ENCODE measurements around the gene TET3. TPM values are rescaled to one million over a fixed set of nuclear protein-coding genes. Genes with fewer than 3 reads are reported as not detected.

Gene TET3
- total RNA-seq, 1 donor: 21.0 TPM

DNA sequence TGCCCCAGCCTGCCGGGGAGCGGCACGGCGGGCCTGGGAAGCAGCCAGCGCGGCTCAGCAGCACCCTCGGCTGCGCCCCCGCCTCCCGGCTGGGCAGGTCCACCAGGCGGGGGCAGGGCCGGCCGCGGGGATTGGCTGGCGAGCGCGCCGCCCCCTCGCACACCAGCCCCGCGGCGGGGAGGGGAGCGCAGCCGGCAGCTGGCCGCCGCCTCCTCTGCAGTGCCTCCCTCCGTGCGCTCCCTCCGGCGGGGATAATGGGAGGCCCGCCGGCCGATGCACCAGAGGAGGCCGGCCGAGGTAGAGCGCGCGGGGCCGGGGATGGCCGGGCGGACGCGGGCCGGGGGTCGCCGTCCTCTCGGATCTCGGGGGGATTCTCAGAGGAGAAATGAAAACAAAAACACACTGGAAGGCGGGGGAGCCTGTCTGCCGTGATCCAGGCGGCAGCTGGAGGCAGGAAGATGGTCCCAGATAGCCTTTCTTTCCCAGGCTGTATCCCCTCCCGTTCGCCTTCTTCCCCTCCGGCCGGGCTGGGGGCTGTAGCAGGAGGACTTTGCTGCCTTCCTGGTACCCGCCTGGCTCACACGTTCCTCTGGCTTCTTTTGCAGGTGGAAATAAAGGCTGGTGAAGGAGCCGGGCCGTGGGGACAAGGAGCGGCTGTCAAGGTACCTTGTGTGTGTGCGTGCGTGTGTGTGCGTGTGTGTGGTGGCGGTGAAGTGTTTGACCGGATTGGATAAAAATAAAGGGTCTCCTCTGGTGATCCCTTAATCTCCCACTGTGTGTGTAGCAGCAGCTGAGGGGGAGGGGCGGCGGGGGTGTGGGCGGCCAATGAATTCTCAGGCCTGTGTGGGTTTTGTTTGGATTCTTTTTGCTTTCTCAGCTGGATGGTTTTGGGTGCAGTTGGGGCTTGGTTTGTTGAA is 18.1 kb downstream of the TET3 start:
- no peaks in the 10 kb centered on the region for H3K9me3 ChIP-seq (ENCODE audit: low read depth, low read length)
- H3K4me1 ChIP-seq (ENCODE audit: insufficient read depth, low read length): peaks cover 52% of the 10 kb centered on the region
- H3K27me3 ChIP-seq (ENCODE audit: insufficient read depth, low read length): no peaks in the 10 kb centered on the region
- H3K4me3 ChIP-seq (ENCODE audit: low read length): peak overlapping the region; percentile 35

DNA sequence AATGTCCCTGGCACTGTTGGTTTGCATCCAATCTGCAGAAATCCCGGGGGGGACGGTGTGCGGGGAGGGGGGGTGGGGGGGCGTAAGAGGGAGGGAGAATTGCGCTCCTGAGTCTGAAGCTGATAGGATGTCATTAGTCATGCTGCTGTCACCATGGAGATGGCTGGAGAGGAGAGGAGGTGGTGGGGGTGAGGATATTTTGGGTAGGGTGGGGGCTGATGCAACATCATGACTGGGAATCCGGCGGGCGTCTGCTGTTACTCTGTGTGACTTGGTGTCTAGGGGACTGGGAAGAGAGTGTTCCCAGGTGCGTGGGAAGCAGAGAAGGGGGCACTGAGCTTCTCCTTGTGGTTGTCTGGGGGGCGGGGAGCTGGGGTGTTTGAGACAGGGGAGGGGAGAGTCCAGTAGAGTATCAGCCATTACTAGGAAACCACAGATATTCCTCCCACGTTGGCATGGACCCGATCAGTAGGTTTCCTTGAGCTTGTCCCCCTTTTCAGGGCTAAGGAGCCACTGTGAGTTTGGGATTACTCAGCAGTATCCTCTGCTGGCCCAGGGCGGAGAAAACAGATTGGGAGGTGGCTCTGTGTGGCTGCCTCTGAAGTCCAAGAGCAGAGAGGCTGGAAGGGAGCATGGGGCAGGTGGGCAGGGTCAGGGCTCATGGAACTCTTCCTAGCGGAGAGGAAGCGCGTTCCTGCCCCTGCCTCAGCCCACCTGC is 18.9 kb downstream of the TET3 start:
- Histone ChIP-seq H3K4me3 (ENCODE audit: low read length) (no peak overlapping the region), H3K9me3 (ENCODE audit: low read depth, low read length) (no peaks in the 10 kb centered on the region), H3K4me1 (ENCODE audit: insufficient read depth, low read length) (peaks cover 43% of the 10 kb centered on the region), H3K27me3 (ENCODE audit: insufficient read depth, low read length) (no peaks in the 10 kb centered on the region)

DNA sequence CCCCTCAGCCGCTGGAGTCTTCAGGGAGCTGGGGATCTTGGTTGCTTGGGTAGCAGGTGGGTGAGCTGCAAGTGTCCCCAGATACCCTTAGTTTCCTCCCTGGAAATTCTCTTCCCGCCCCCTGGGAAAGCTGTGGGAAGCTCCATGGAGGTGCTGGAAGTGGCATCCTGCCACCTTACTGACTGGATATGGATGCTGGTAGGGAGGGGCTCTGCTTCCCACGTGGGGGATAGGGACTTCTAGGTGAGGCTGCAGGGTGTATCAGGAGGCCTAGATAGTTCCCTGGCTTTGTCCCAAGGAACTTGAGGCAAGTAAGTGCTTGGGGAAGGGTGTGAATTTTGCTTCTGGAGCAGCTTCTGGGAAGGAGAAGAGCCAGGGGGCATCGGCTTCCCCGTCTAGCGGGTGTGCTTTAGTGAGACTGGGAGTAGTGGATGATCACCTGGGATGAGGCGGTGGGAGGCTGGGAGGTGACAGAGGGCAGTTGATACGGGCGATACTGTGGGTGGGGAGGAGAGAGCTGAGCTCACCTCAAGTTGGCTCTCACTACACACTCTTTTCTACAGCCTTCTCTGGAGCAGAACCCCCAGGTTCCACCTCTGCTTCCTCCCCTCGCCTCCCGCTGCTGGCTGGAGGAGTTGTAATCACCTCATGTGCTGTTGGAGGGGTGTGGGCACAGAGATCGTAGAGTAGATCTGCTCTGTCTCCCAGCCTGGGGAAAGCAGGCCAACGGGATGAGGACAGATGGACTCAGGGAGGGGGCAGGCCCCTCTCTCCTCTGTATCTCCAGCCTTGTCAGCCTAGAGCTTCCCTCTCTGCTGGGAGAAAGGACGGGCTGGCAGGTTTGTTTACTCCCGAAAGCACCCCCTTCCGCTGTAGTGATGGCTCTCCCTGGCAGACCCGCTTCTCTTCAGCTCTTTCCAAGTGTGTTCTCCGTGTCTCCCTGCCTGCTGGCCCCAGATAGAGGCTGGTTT is 19.8 kb downstream of the TET3 start:
- Histone ChIP-seq H3K9me3 (ENCODE audit: low read depth, low read length) (no peaks in the 10 kb centered on the region), H3K4me3 (ENCODE audit: low read length) (no peak overlapping the region), H3K4me1 (ENCODE audit: insufficient read depth, low read length) (peaks cover 36% of the 10 kb centered on the region), H3K27me3 (ENCODE audit: insufficient read depth, low read length) (no peaks in the 10 kb centered on the region)

DNA sequence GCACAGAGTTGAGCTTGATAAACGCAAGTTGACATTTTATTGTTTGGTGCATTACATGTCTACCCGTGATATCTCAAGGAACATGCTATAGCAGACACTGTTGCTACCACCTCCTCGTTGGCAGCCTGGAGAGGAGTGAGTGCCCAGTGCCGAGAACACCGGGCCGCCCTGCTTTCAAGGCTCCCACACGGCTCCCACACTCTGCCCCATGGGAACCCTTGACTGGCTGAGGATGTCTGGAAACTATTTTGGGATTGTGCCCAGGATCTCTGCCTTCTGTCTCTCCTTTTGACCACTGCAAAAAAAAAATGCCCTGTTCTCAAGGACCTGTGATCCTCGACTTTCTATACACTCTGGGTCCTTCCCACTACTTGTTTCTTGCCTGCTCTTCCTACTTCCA is 21.1 kb downstream of the TET3 start:
- no peaks in the 10 kb centered on the region for H3K27me3 ChIP-seq (ENCODE audit: insufficient read depth, low read length)
- no peaks in the 10 kb centered on the region for H3K9me3 ChIP-seq (ENCODE audit: low read depth, low read length)
- peaks cover 27% of the 10 kb centered on the region for H3K4me1 ChIP-seq (ENCODE audit: insufficient read depth, low read length)
- no peak overlapping the region for H3K4me3 ChIP-seq (ENCODE audit: low read length)

DNA sequence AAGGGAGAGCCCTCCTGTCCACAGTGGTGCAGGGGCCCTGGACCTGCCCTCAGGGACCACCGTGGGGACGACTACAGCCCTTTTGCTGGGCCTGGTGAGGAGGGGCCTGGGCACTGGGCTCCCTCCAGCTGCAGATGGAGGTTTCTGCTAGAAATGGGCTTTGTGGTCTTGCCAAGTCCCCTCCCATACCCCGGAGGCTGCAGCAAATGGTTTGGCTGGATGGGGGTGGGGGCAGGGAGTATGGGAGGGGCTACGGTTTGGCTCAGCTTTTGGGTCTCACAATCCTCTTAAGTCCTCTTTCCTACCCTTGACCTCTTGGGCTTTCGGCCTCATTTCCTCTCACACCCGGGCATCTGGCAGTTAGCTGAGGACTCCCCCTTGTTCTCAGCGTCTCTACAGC is 21.7 kb downstream of the TET3 start:
- Histone ChIP-seq H3K27me3 (ENCODE audit: insufficient read depth, low read length) (no peaks in the 10 kb centered on the region), H3K9me3 (ENCODE audit: low read depth, low read length) (no peaks in the 10 kb centered on the region), H3K4me1 (ENCODE audit: insufficient read depth, low read length) (peaks cover 20% of the 10 kb centered on the region), H3K4me3 (ENCODE audit: low read length) (no peak overlapping the region)

DNA sequence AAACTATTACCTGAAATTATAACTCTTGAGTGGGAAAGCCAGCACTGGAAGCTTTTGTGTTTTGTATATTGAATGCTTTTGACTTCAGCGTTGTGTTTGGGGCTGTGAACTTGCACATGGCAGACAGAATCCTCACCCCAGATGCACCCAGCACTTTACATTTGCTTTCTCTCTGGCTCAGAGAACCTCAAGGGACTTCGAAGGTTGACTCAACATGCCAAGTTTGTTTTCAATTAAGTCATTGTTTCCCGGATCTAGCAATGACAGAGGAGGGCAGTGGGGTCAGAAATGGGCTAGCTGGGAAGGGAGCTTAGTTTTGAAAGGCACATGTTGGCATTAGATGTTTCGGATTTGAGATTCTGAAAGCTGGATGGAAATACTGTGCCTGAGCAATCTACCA is 22.4 kb downstream of the TET3 start:
- Histone ChIP-seq H3K9me3 (ENCODE audit: low read depth, low read length) (no peaks in the 10 kb centered on the region), H3K4me1 (ENCODE audit: insufficient read depth, low read length) (peaks cover 14% of the 10 kb centered on the region), H3K27me3 (ENCODE audit: insufficient read depth, low read length) (no peaks in the 10 kb centered on the region), H3K4me3 (ENCODE audit: low read length) (no peak overlapping the region)

DNA sequence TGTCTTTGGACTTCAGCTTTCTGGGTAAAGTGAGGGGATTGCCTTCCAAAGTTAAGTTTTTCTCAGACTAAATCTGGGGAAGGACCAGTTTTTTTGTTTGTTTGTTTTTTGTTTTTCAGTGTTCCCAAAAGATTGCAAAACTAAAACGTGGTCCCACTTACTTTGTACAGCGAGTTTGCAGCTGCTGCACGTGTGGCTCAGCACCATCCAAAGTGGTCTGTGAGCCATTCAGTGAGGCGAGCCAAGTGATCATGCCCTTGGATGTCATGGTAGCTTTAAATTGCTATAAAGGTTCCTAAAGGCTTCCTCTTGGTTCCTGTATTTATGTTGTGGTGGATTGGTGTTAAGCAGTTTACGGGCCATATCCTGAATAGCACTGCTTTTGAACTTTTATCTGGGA is 23.0 kb downstream of the TET3 start:
- peaks cover 11% of the 10 kb centered on the region for H3K4me1 ChIP-seq (ENCODE audit: insufficient read depth, low read length)
- H3K4me3 ChIP-seq (ENCODE audit: low read length): no peak overlapping the region
- no peaks in the 10 kb centered on the region for H3K27me3 ChIP-seq (ENCODE audit: insufficient read depth, low read length)
- no peaks in the 10 kb centered on the region for H3K9me3 ChIP-seq (ENCODE audit: low read depth, low read length)

DNA sequence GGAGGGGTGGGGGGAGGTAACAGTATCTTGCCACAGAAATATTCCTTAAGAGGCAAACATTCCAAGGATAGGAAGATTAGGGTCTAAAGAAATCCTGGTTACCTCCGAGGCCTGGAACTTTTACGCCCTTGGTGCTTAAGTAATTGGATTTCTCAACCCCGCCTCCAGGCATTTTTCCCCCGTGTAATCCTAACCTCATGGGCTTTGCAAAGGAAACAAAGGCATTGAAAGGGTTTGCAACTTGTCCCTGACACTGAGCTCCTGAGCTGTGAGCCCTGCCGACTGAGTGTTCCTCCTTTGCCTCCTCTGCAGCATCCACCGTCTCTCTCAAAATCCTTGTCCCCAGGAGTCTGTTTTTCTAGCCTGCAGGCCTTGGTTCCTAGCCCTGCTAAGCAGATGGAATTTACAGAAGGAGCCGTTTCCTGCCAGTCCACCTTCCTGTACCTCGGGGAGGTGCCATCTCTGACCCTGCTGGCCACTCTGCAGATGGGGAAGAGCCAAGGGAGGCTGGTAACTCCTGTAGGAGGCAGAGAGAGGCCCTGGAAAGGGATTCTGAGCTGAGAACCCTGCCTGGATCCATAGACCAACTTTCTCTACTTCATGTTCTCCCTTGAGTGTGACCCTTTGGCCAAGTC is 24.2 kb downstream of the TET3 start:
- no peak overlapping the region for H3K4me3 ChIP-seq (ENCODE audit: low read length)
- no peaks in the 10 kb centered on the region for H3K9me3 ChIP-seq (ENCODE audit: low read depth, low read length)
- no peaks in the 10 kb centered on the region for H3K27me3 ChIP-seq (ENCODE audit: insufficient read depth, low read length)
- peaks cover 2% of the 10 kb centered on the region for H3K4me1 ChIP-seq (ENCODE audit: insufficient read depth, low read length)

DNA sequence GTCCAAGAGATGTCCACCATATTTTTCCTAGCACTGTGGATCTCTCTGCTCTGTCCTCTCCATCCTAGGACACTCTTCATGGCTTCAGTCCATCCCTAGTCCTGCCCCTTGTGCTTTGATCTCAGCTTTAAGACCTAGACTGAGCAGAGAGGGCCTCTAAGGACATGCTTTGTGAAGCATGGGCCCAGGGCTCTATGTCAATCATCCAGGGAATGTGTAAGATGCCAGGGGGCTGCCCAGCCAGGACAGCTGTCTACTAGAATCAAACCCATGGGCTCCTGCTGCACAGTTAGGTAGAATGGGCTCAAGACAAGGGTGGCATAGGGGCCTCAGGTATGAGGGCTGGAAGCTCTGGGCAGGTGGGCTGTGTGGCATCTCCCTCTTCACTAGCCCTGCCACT is 24.9 kb downstream of the TET3 start:
- Histone ChIP-seq H3K9me3 (ENCODE audit: low read depth, low read length) (no peaks in the 10 kb centered on the region), H3K4me3 (ENCODE audit: low read length) (no peak overlapping the region), H3K27me3 (ENCODE audit: insufficient read depth, low read length) (no peaks in the 10 kb centered on the region), H3K4me1 (ENCODE audit: insufficient read depth, low read length) (no peaks in the 10 kb centered on the region)

DNA sequence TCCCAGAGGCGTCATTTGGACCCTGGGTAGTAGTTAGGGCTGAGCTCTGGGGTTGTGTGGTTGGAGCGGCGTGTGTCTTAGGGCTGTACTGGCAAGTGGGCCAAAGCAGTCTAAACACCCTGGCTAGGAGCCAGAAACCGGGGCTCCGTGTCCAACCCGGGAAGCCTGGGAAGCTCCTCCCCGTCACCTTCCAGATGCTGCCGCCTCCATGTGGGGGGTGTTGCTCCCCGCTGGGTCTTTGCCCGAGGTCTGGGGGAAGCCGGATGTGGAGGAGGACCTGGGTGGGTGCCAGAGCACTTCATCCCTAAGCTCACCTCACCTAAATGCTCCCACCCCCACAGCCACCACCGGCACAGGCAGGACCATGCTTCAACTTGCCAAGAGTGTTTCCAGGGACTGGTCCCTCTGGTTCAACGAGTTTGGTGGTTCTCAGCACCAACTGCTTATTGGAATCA is 25.4 kb downstream of the TET3 start:
- H3K27me3 ChIP-seq (ENCODE audit: insufficient read depth, low read length): no peaks in the 10 kb centered on the region
- no peak overlapping the region for H3K4me3 ChIP-seq (ENCODE audit: low read length)
- H3K9me3 ChIP-seq (ENCODE audit: low read depth, low read length): no peaks in the 10 kb centered on the region
- H3K4me1 ChIP-seq (ENCODE audit: insufficient read depth, low read length): no peaks in the 10 kb centered on the region

DNA sequence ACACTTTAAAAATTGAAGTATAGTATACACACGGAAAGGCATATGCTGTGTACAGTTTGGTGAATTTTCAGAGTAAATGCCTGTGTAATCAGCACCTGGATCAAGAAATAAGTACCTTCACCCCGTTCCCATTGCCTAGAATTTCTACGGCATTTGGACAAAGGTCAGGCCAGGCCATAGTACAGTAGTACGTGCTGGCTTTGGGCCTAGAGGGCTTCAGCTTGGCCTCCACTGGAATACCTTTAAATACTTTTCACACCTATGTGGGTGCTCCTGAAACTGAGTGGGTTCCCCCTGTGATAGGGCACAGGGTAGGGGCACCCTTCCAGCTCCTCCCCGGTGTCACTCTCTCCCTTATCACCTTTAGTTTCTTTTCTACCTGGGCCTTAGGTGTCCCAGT is 26.5 kb downstream of the TET3 start:
- no peaks in the 10 kb centered on the region for H3K27me3 ChIP-seq (ENCODE audit: insufficient read depth, low read length)
- H3K9me3 ChIP-seq (ENCODE audit: low read depth, low read length): no peaks in the 10 kb centered on the region
- H3K4me3 ChIP-seq (ENCODE audit: low read length): no peak overlapping the region
- H3K4me1 ChIP-seq (ENCODE audit: insufficient read depth, low read length): no peaks in the 10 kb centered on the region

DNA sequence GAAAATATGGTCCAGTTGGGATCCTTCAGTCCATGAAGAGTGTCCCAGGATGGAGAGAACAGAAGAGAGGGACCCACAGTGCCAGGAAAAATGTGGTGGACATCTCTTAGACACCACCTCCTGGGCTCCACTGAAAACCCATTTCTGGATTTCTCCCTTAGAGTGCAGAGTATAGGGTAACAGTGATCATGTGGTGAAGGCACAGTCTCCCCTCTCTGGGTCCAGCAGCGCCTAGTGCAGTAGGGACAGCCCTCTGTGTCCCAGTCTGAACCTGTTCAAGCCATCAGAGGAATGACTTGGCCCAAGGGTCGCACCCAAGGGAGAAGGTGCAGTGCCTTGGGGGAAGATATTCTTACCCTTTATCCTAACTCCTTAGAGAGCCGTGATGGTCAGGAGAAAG is 30.1 kb downstream of the TET3 start:
- Histone ChIP-seq H3K4me1 (ENCODE audit: insufficient read depth, low read length) (peaks cover 5% of the 10 kb centered on the region), H3K4me3 (ENCODE audit: low read length) (no peak overlapping the region)

DNA sequence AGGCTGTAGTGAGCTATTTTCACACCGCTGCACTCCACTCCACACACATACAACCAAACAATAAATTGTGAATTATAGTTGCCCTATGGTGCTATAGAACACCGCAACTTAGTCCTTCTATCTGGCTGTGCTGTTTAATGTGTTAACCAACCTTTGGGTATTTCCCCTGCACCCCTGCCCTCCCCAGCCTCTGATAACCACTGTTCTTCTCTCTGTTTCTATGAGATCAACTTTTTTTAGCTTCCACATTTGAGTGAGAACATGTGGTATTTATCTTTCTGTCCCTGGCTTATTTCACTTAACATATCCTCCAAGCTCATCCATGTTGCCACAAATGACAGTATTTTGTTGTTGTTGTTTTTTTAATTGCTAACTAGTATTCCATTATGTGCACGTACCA is 32.5 kb downstream of the TET3 start:
- no peak overlapping the region for H3K4me3 ChIP-seq (ENCODE audit: low read length)
- no peaks in the 10 kb centered on the region for H3K27me3 ChIP-seq (ENCODE audit: insufficient read depth, low read length)
- no peaks in the 10 kb centered on the region for H3K9me3 ChIP-seq (ENCODE audit: low read depth, low read length)
- peaks cover 20% of the 10 kb centered on the region for H3K4me1 ChIP-seq (ENCODE audit: insufficient read depth, low read length)

More for the DNA sequence above, 30.1 kb downstream of the TET3 start:
- Histone ChIP-seq H3K9me3 (ENCODE audit: low read depth, low read length) (no peaks in the 10 kb centered on the region), H3K27me3 (ENCODE audit: insufficient read depth, low read length) (no peaks in the 10 kb centered on the region)

DNA sequence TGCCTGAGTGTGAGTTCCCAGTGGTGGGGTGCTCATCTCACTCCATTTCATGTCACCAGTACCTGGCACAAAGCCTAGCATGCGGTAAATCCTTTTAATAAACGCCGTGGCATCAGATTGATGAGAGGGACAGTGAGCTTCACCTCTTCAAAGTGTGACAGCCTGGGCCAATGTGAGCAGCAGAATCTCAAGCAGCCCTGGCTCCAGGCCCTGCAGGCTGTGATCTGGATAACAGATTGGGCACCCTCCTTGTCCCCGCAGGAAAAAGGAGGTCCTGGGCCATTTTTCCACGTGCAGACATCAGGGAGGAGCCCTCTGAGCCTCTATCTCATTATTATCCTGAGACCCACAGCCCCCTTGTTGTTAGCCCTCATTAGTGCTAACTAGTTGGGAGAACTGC is 34.8 kb downstream of the TET3 start:
- Histone ChIP-seq H3K4me1 (ENCODE audit: insufficient read depth, low read length) (peaks cover 26% of the 10 kb centered on the region), H3K27me3 (ENCODE audit: insufficient read depth, low read length) (no peaks in the 10 kb centered on the region), H3K9me3 (ENCODE audit: low read depth, low read length) (no peaks in the 10 kb centered on the region), H3K4me3 (ENCODE audit: low read length) (no peak overlapping the region)
